H1 (cell line): ENCODE results near the gene NTN1. TPM values are rescaled to one million over a fixed set of nuclear protein-coding genes. Genes with fewer than 3 reads are reported as not detected.

Source experiments
- CTCF ChIA-PET: fragments of 300-600 bp; sonication (Branson Sonifier 250); formaldehyde crosslinking; loops from one replicate; lab custom pipeline; 2021; ENCODE audit not compliant: partially characterized antibody; lab: Charles Lee
- POLR2A ChIA-PET: fragments of 300-600 bp; sonication (Branson Sonifier 250); formaldehyde crosslinking; loops from one replicate; lab custom pipeline; 2021; ENCODE audit warnings: inconsistent platforms; ENCODE audit not compliant: partially characterized antibody; lab: Charles Lee
- DNase-seq, 2 experiments: peaks; one replicate each; pipeline versions ENCODE4 v3.0.0 to v3.0.0-alpha.2; 2010 to 2022; ENCODE audit warnings: low spot score in 2 of 2, low read depth in 1 of 2, mixed read lengths in 1 of 2
- FAIRE-seq: peaks from 2 replicates; lab custom pipeline; 2011; peaks lifted over from hg19 to GRCh38; lab: Jason Lieb, UNC
- H2AFZ ChIP-seq: 2 replicates; pipeline ENCODE4 v1.8.1; 2012; ENCODE audit warnings: low read length, inconsistent platforms
- H2AK5ac ChIP-seq: 2 replicates; pipeline ENCODE4 v1.6.1; 2013; ENCODE audit warnings: low read depth, low read length
- H2BK120ac ChIP-seq: replicated peaks from 2 replicates; pipeline ENCODE3; 2013; ENCODE audit warnings: low read depth, low read length, inconsistent platforms
- H2BK12ac ChIP-seq: 2 replicates; pipeline ENCODE4 v1.6.1; 2013; ENCODE audit warnings: low read depth, low read length
- H2BK15ac ChIP-seq: 2 replicates; pipeline ENCODE4 v1.6.1; 2013; ENCODE audit warnings: low read length
- H2BK20ac ChIP-seq: 2 replicates; pipeline ENCODE4 v1.6.1; 2013; ENCODE audit warnings: low read length
- H2BK5ac ChIP-seq: 2 replicates; pipeline ENCODE4 v1.6.1; 2013; ENCODE audit warnings: low read depth, low read length
- H3K14ac ChIP-seq: 2 replicates; pipeline ENCODE4 v1.6.1; 2013; ENCODE audit warnings: inconsistent platforms; ENCODE audit not compliant: insufficient read length
- H3K18ac ChIP-seq: 2 replicates; pipeline ENCODE4 v1.6.1; 2013; ENCODE audit warnings: low read length; ENCODE audit errors: extremely low read depth
- H3K23ac ChIP-seq: 2 replicates; pipeline ENCODE4 v1.6.1; 2013; ENCODE audit warnings: inconsistent platforms; ENCODE audit not compliant: insufficient read length
- H3K23me2 ChIP-seq: 2 replicates; pipeline ENCODE4 v1.6.1; 2013; ENCODE audit warnings: low read depth, low read length
- H3K27ac ChIP-seq: 2 replicates; pipeline ENCODE4 v1.6.1; 2011; ENCODE audit warnings: low read depth, low read length, inconsistent platforms
- H3K27me3 ChIP-seq, 4 experiments: replicated peaks in 1 of 4; 1 replicate in 1 of 4; 2 replicates in 3 of 4; pipeline versions ENCODE4 v1.6.1 to v1.8.1; 2011 to 2013; ENCODE audit warnings: low read length in 3 of 4, mild to moderate bottlenecking in 3 of 4, inconsistent platforms in 2 of 4, mixed read lengths in 2 of 4, moderate library complexity in 1 of 4; ENCODE audit not compliant: control insufficient read depth in 3 of 4, insufficient read depth in 3 of 4; ENCODE audit errors: extremely low read depth in 1 of 4
- H3K36me3 ChIP-seq, 4 experiments: 2 replicates each; pipeline versions ENCODE4 v1.6.1 to v1.8.1; 2011 to 2013; ENCODE audit warnings: mild to moderate bottlenecking in 4 of 4, low read length in 3 of 4, moderate library complexity in 2 of 4, control low read depth in 1 of 4, inconsistent platforms in 1 of 4; ENCODE audit not compliant: insufficient read depth in 4 of 4, control insufficient read depth in 2 of 4
- H3K4ac ChIP-seq: replicated peaks from 2 replicates; pipeline ENCODE3; 2013; ENCODE audit warnings: low read length, low read depth, mixed read lengths, inconsistent platforms; ENCODE audit not compliant: insufficient read length
- H3K4me1 ChIP-seq, 4 experiments: replicated peaks in 1 of 4; 1 replicate in 1 of 4; 2 replicates in 3 of 4; pipeline versions ENCODE4 v1.6.1 to v1.8.1; 2011 to 2013; ENCODE audit warnings: low read length in 3 of 4, inconsistent platforms in 2 of 4, mixed read lengths in 1 of 4; ENCODE audit not compliant: insufficient read depth in 4 of 4, control insufficient read depth in 3 of 4
- H3K4me2 ChIP-seq, 2 experiments: 2 replicates each; pipeline versions ENCODE4 v1.6.1 to v1.8.1; 2011 to 2013; ENCODE audit warnings: low read depth in 2 of 2, low read length in 2 of 2, control low read depth in 1 of 2, inconsistent platforms in 1 of 2, mild to moderate bottlenecking in 1 of 2; ENCODE audit not compliant: insufficient read depth in 1 of 2
- H3K4me3 ChIP-seq, 4 experiments: fragments of 200-600, 300-600 bp in 1 of 4; sonication (generic), shearing (Covaris generic), sonication (Bioruptor Twin) in 1 of 4; 2 replicates each; pipeline versions ENCODE4 v1.5.1 to v1.8.1; 2011 to 2016; ENCODE audit warnings: low read length in 4 of 4, low read depth in 3 of 4, control low read depth in 2 of 4, inconsistent platforms in 2 of 4, mild to moderate bottlenecking in 2 of 4, mixed read lengths in 1 of 4, moderate library complexity in 1 of 4; ENCODE audit not compliant: insufficient read depth in 2 of 4; ENCODE audit errors: extremely low read depth in 1 of 4
- H3K56ac ChIP-seq: replicated peaks from 2 replicates; pipeline ENCODE3; 2013; ENCODE audit warnings: low read depth, mild to moderate bottlenecking, mixed read lengths, low read length, inconsistent platforms; ENCODE audit not compliant: insufficient read length
- H3K79me1 ChIP-seq: 2 replicates; pipeline ENCODE4 v1.6.1; 2013; ENCODE audit warnings: low read depth, low read length, control low read depth
- H3K79me2 ChIP-seq, 2 experiments: 2 replicates each; pipeline versions ENCODE4 v1.6.1 to v1.8.1; 2012 to 2013; ENCODE audit warnings: low read length in 2 of 2, mild to moderate bottlenecking in 2 of 2, inconsistent platforms in 1 of 2; ENCODE audit not compliant: insufficient read depth in 2 of 2, control insufficient read depth in 1 of 2
- H3K9ac ChIP-seq, 4 experiments: replicated peaks in 1 of 4; 1 replicate in 1 of 4; 2 replicates in 3 of 4; pipeline versions ENCODE4 v1.6.1 to v1.8.1; 2011 to 2013; ENCODE audit warnings: low read depth in 3 of 4, low read length in 3 of 4, control low read depth in 2 of 4, mild to moderate bottlenecking in 2 of 4, moderate library complexity in 2 of 4, inconsistent platforms in 1 of 4; ENCODE audit errors: extremely low read depth in 1 of 4
- H3K9me3 ChIP-seq, 2 experiments: 2 replicates each; pipeline versions ENCODE4 v1.6.1 to v1.8.1; 2012 to 2013; ENCODE audit warnings: mild to moderate bottlenecking in 2 of 2, moderate library complexity in 2 of 2, control low read depth in 1 of 2, inconsistent platforms in 1 of 2, low read depth in 1 of 2, low read length in 1 of 2, mixed read lengths in 1 of 2; ENCODE audit not compliant: insufficient read depth in 2 of 2
- H4K20me1 ChIP-seq, 2 experiments: replicated peaks in 1 of 2; 2 replicates each; pipeline versions ENCODE3 to v1.8.1; 2011 to 2013; ENCODE audit warnings: inconsistent platforms in 2 of 2, low read length in 2 of 2, mild to moderate bottlenecking in 1 of 2; ENCODE audit not compliant: insufficient read depth in 2 of 2, control insufficient read depth in 1 of 2
- H4K5ac ChIP-seq: 2 replicates; pipeline ENCODE4 v1.6.1; 2013; ENCODE audit warnings: low read length, low read depth, mixed read lengths, inconsistent platforms; ENCODE audit not compliant: insufficient read length
- H4K8ac ChIP-seq: 2 replicates; pipeline ENCODE4 v1.8.0; 2013; ENCODE audit warnings: mild to moderate bottlenecking, moderate library complexity, low read length, inconsistent platforms; ENCODE audit not compliant: insufficient read depth; ENCODE audit errors: extremely low read depth
- H4K91ac ChIP-seq: replicated peaks from 2 replicates; pipeline ENCODE3; 2013; ENCODE audit warnings: low read length, mixed read lengths, inconsistent platforms; ENCODE audit not compliant: insufficient read length
- ATF2 ChIP-seq: IDR thresholded peaks from 2 replicates; pipeline ENCODE4 v1.6.1; 2012; ENCODE audit warnings: low read length, inconsistent platforms
- BRCA1 ChIP-seq: IDR thresholded peaks from 2 replicates; pipeline ENCODE4 v1.6.1; 2012; ENCODE audit warnings: low read depth, low read length, improper control_type of control experiment
- CBX5 ChIP-seq: fragments of 300-800, 300-1000 bp; sonication (generic); IDR thresholded peaks from 2 replicates; pipeline ENCODE4 v1.7.1; 2016; ENCODE audit warnings: antibody characterized with exemption, low read length, low read depth
- CREB1 ChIP-seq: IDR thresholded peaks from 2 replicates; pipeline ENCODE4 v1.6.1; 2012; ENCODE audit warnings: inconsistent platforms
- HDAC6 ChIP-seq: IDR thresholded peaks from one replicate; pipeline ENCODE4 v1.7.1; 2012; ENCODE audit warnings: low read depth, mild to moderate bottlenecking, inconsistent platforms, low read length, moderate library complexity
- SP2 ChIP-seq: IDR thresholded peaks from 2 replicates; pipeline ENCODE4 v1.6.1; 2012; ENCODE audit warnings: mild to moderate bottlenecking, low read length, inconsistent platforms
- SRF ChIP-seq: IDR thresholded peaks from 2 replicates; pipeline ENCODE4 v1.6.1; 2011; ENCODE audit warnings: mild to moderate bottlenecking, low read depth, low read length, moderate library complexity
- SUZ12 ChIP-seq: fragments of 200-600 bp; sonication (generic); IDR thresholded peaks from 2 replicates; pipeline ENCODE4 v1.6.1; 2012; ENCODE audit warnings: mild to moderate bottlenecking, inconsistent platforms, low read length, moderate library complexity, mixed read lengths
- WGBS, 2 experiments: shearing (Covaris generic) in 1 of 2; methylation state at CpG; one replicate each; pipeline versions ENCODE4 v1.1.6 to v1.1.7; 2013 to 2015; ENCODE audit warnings: low lambda C conversion rate in 2 of 2, mixed read lengths in 2 of 2, inconsistent platforms in 1 of 2, low coverage in 1 of 2, missing lambda C conversion rate in 1 of 2; ENCODE audit not compliant: insufficient replicate concordance in 2 of 2, insufficient coverage in 1 of 2, insufficient read length in 1 of 2; ENCODE audit errors: extremely low coverage in 1 of 2, missing lambda C conversion rate in 1 of 2; 5-methylcytosine and 5-hydroxymethylcytosine counted together
- polyA plus RNA-seq, 7 experiments: library from polyadenylated mRNA; depleted of rRNA in 3 of 7; stranded (reverse) in 5 of 7; unstranded in 2 of 7; fragments of >200 nt in 5 of 7; fragments of 200-250 nt in 2 of 7; gene quantifications; 1 replicate in 5 of 7; 2 replicates in 1 of 7; 4 replicates in 1 of 7; pipeline versions ENCODE4 v1.2.1 to v1.2.3, GENCODE V29; 2011 to 2013; ENCODE audit warnings: missing spikeins in 2 of 7, mixed read lengths in 2 of 7
- total RNA-seq: library from RNA; stranded (reverse); fragmentation: NEBNext Ultra II Directional; extraction: Animal tissue kit (Norgen Biotek cat#: 25700); gene quantifications from 2 replicates; pipeline ENCODE4 v1.2.1, GENCODE V29; 2021

Gene NTN1
- total and polyA plus RNA-seq, 2 of the 8 experiments (the other 6 are each of a cell fraction or from before 2014, with no cell fraction given) = 2.0 to 2.3 TPM

GRCh38 chr17:9189870-9190269 lies 168.6 kb downstream of the NTN1 start:
- H3K9me3 ChIP-seq = no peaks in the 10 kb centered on the region
- H3K36me3 ChIP-seq = no peaks in the 10 kb centered on the region
- H3K4ac ChIP-seq = no peak overlapping the region
- H3K56ac ChIP-seq = no peak overlapping the region
- H3K79me2 ChIP-seq = no peaks in the 10 kb centered on the region
- no peaks in the 10 kb centered on the region for H3K23me2 ChIP-seq
- no peak overlapping the region for H3K4me2 ChIP-seq
- H3K4me1 ChIP-seq = peaks cover 0 to 7% (median 5%) of the 10 kb centered on the region in 4 experiments; a peak in 6 of 7 replicates
- H2AFZ ChIP-seq = no peak overlapping the region
- WGBS, 2 experiments = 87% methylated on average over 3 of the region's 3 CpGs; no CpG with 5 or more reads in 1 of the 2 experiments
- no peak overlapping the region for H3K4me3 ChIP-seq
- H2BK15ac ChIP-seq = no peak overlapping the region
- no peak overlapping the region for H2BK120ac ChIP-seq
- no peak for FAIRE-seq
- H3K18ac ChIP-seq = no peak overlapping the region
- no peak overlapping the region for H3K14ac ChIP-seq
- no peaks in the 10 kb centered on the region for H3K79me1 ChIP-seq
- no peak overlapping the region for H3K27ac ChIP-seq
- no peak overlapping the region for H2AK5ac ChIP-seq
- ChIA-PET CTCF (interaction anchor here (0.7 kb wide), 1 partner anchor 10 kb away, joined by 3 read pairs; no protein-coding TSS in a partner anchor), POLR2A (interaction anchor here (1.0 to 1.5 kb wide), 2 partner anchors 9 to 11 kb away, joined by 3 read pairs; no protein-coding TSS in a partner anchor)
- H4K8ac ChIP-seq = no peak overlapping the region
- H3K23ac ChIP-seq = no peak overlapping the region
- H2BK12ac ChIP-seq = no peak overlapping the region
- H4K20me1 ChIP-seq = no peaks in the 10 kb centered on the region
- H3K9ac ChIP-seq = no peak overlapping the region
- no peaks in the 10 kb centered on the region for H3K27me3 ChIP-seq
- no peak overlapping the region for H2BK5ac ChIP-seq
- TF ChIP-seq CREB1 (no peak), SP2 (no peak), SRF (no peak), SUZ12 (no peak), ATF2 (no peak), HDAC6 (no peak), CBX5 (no peak), BRCA1 (no peak)
- no peak overlapping the region for H4K5ac ChIP-seq
- H2BK20ac ChIP-seq = no peak overlapping the region
- DNase-seq = no peak
- no peak overlapping the region for H4K91ac ChIP-seq
